Transverse colon (tissue), 4 donors: ENCODE results near the gene AMOTL1. TPM values are rescaled to one million over a fixed set of nuclear protein-coding genes. Genes with fewer than 3 reads are reported as not detected.

Experiments used
- DNase-seq: peaks from one replicate; pipeline ENCODE4 v3.0.0-alpha.2; 2019
- H3K27ac ChIP-seq, 4 donors: fragments of 200-600 bp; sonication (generic); 2 replicates each; pipeline ENCODE4 v1.5.1; 2016 to 2018; ENCODE audit warnings: inconsistent platforms in 4 of 4
- H3K27me3 ChIP-seq: fragments of 200-600 bp; sonication (generic); 2 replicates; pipeline ENCODE4 v1.5.1; 2017; ENCODE audit warnings: inconsistent platforms
- H3K36me3 ChIP-seq, 4 donors: fragments of 200-600 bp; sonication (generic); 2 replicates each; pipeline ENCODE4 v1.5.1; 2017 to 2019; ENCODE audit warnings: inconsistent platforms in 4 of 4
- H3K4me1 ChIP-seq, 4 donors: fragments of 200-600 bp; sonication (generic); 2 replicates each; pipeline ENCODE4 v1.5.1; 2017 to 2020; ENCODE audit warnings: inconsistent platforms in 4 of 4
- H3K4me3 ChIP-seq, 4 donors: fragments of 200-600 bp; sonication (generic); 1 replicate in 1 of 4; 2 replicates in 3 of 4; pipeline versions ENCODE4 v1.5.1 to v1.6.1; 2017 to 2019; ENCODE audit warnings: inconsistent platforms in 4 of 4
- H3K9me3 ChIP-seq, 2 donors: fragments of 200-600 bp; sonication (generic); 2 replicates each; pipeline ENCODE4 v1.5.1; 2017 to 2019; ENCODE audit warnings: inconsistent platforms in 2 of 2
- CTCF ChIP-seq, 5 experiments: fragments of 200-600 bp in 3 of 5; fragments of 450-650 bp in 2 of 5; sonication (generic) in 3 of 5; IDR thresholded peaks; 1 replicate in 2 of 5; 2 replicates in 3 of 5; pipeline ENCODE4 v1.5.1; 2016 to 2017; ENCODE audit warnings: antibody characterized with exemption in 5 of 5, inconsistent platforms in 3 of 5, mild to moderate bottlenecking in 2 of 5, moderate library complexity in 1 of 5
- EP300 ChIP-seq: sonication (generic); formaldehyde crosslinking; IDR thresholded peaks from one replicate; pipeline ENCODE4 v1.6.1; 2017; ENCODE audit warnings: antibody characterized with exemption, low read depth
- POLR2A ChIP-seq: fragments of 450-650 bp; IDR thresholded peaks from one replicate; pipeline ENCODE4 v1.6.1; 2016; ENCODE audit warnings: antibody characterized with exemption, mild to moderate bottlenecking, moderate library complexity
- POLR2AphosphoS5 ChIP-seq, 3 donors: sonication (generic); formaldehyde crosslinking; IDR thresholded peaks; one replicate each; pipeline ENCODE4 v1.6.1; 2016; ENCODE audit warnings: antibody characterized with exemption in 3 of 3
- WGBS, 2 donors: methylation state at CpG; one replicate each; pipeline ENCODE4 v1.1.5; 2018; ENCODE audit warnings: low coverage in 1 of 2; 5-methylcytosine and 5-hydroxymethylcytosine counted together
- in situ Hi-C, 4 donors: fragments of 200-750 bp; cut with MboI; loops; one replicate each; pipeline versions ENCODE4 v1.15.0 to v1.15.1; 2017; ENCODE audit warnings: low sequenced_read_pairs in 3 of 4, low pct_ligation_motif_present in 1 of 4, low pct_unique_long_range_greater_than_20kb in 1 of 4
- intact Hi-C: fragments of 100-400 bp; cut with DNase I; formaldehyde crosslinking; loops from one replicate; pipeline ENCODE4 v1.15.1; 2023; ENCODE audit warnings: low total_unique reads
- total RNA-seq, 4 donors: library from RNA; depleted of rRNA; stranded (reverse); fragments of >200 nt; gene quantifications; one replicate each; pipeline ENCODE4 v1.1.0, GENCODE V29; 2016

AMOTL1 gene
- total RNA-seq, 4 donors from 2014 or later, result 14.3 to 23.9 (median 16.8) TPM

- 4% methylated on average over 69 of the region's 91 CpGs; no CpG with 5 or more reads in 1 of the 2 donors for WGBS, 2 donors
- DNase-seq, result peak; percentile 15
- Histone ChIP-seq H3K9me3 (no peaks in the 10 kb centered on the region), H3K4me1 (peaks cover 0 to 12% (median 0%) of the 10 kb centered on the region in 4 donors), H3K27ac (peak overlapping the region; percentile 89 to 97 (median 92)), H3K36me3 (no peaks in the 10 kb centered on the region), H3K27me3 (peaks cover 65% of the 10 kb centered on the region), H3K4me3 (peak overlapping the region; percentile 52 to 73 (median 63))
- TF ChIP-seq CTCF (IDR thresholded peaks at IDR 0.05) (no peak), POLR2AphosphoS5 (IDR thresholded peaks at IDR 0.05) (peak in 1 of 3 donors; percentile 33)
- intact Hi-C loops, result no loop called here
- in situ Hi-C loops, result no loop called here
These were observed 716 bp downstream of the AMOTL1 start for GRCh38 chr11:94768602-94769541.

GRCh38 chr11:94769880-94770279 is 1.7 kb downstream of the AMOTL1 start:
- no peak for DNase-seq
- H3K4me1 ChIP-seq, result peaks cover 0 to 17% (median 0%) of the 10 kb centered on the region in 4 donors
- no peaks in the 10 kb centered on the region for H3K36me3 ChIP-seq
- peak overlapping the region; percentile 89 to 97 (median 92) for H3K27ac ChIP-seq
- H3K27me3 ChIP-seq, result peaks cover 60% of the 10 kb centered on the region
- intact Hi-C loops, result no loop called here
- in situ Hi-C loops, result no loop called here
- H3K9me3 ChIP-seq, result no peaks in the 10 kb centered on the region
- WGBS, 2 donors, result 32 to 52% methylated on average over 2 to 8 of the region's 8 CpGs
- peak overlapping the region; percentile 52 to 73 (median 63) for H3K4me3 ChIP-seq
- TF ChIP-seq EP300, result no peak
- TF ChIP-seq CTCF (IDR thresholded peaks at IDR 0.05), result no peak
- no peak for TF ChIP-seq POLR2A
- no peak for TF ChIP-seq POLR2AphosphoS5 (IDR thresholded peaks at IDR 0.05)

GRCh38 chr11:94770563-94771120 is 2.5 kb downstream of the AMOTL1 start:
- no peak for TF ChIP-seq CTCF (IDR thresholded peaks at IDR 0.05)
- no peak for TF ChIP-seq EP300
- TF ChIP-seq POLR2AphosphoS5 (IDR thresholded peaks at IDR 0.05), result no peak
- no peak for TF ChIP-seq POLR2A
- H3K4me3 ChIP-seq, result peak overlapping the region in 3 of 4 donors; percentile 52 to 68 (median 58)
- H3K27ac ChIP-seq, result peak overlapping the region; percentile 89 to 97 (median 92)
- no peaks in the 10 kb centered on the region for H3K9me3 ChIP-seq
- in situ Hi-C loops, result no loop called here
- intact Hi-C loops, result no loop called here
- H3K4me1 ChIP-seq, result peaks cover 0 to 22% (median 0%) of the 10 kb centered on the region in 4 donors
- 63 to 76% methylated on average over 4 of the region's 4 CpGs for WGBS, 2 donors
- DNase-seq, result no peak
- H3K27me3 ChIP-seq, result peaks cover 58% of the 10 kb centered on the region
- no peaks in the 10 kb centered on the region for H3K36me3 ChIP-seq

- in situ Hi-C loops, result no loop called here
- 49 to 53% methylated on average over 2 of the region's 2 CpGs for WGBS, 2 donors
- H3K36me3 ChIP-seq, result no peaks in the 10 kb centered on the region
These were observed 3.2 kb downstream of the AMOTL1 start for GRCh38 chr11:94771390-94771789.

More at GRCh38 chr11:94771390-94771789, 3.2 kb downstream of the AMOTL1 start:
- intact Hi-C loops, result no loop called here
- peaks cover 0 to 29% (median 6%) of the 10 kb centered on the region in 4 donors for H3K4me1 ChIP-seq
- peaks cover 52% of the 10 kb centered on the region for H3K27me3 ChIP-seq
- H3K4me3 ChIP-seq, result no peak overlapping the region
- H3K27ac ChIP-seq, result peak overlapping the region in 3 of 4 donors; percentile 43 to 97 (median 92)
- DNase-seq, result no peak
- no peaks in the 10 kb centered on the region for H3K9me3 ChIP-seq
- TF ChIP-seq EP300, result no peak
- no peak for TF ChIP-seq POLR2AphosphoS5 (IDR thresholded peaks at IDR 0.05)
- TF ChIP-seq CTCF (IDR thresholded peaks at IDR 0.05), result no peak
- no peak for TF ChIP-seq POLR2A
